Lower lobe of right lung (tissue), 2 donors: ENCODE measurements around the gene AP5B1. TPM values are rescaled to one million over a fixed set of nuclear protein-coding genes. Genes with fewer than 3 reads are reported as not detected.

Experiments
- ATAC-seq, 2 donors: fragments of 200-7000 bp; cut with Tn5 transposase; one replicate each; pipeline ENCODE4 v1.9.1; 2020 to 2022; ENCODE audit warnings: mild to moderate bottlenecking in 2 of 2, moderate library complexity in 2 of 2
- DNase-seq: peaks from one replicate; pipeline ENCODE4 v3.0.0-alpha.2; 2020
- H3K27ac ChIP-seq: fragments of 200-600 bp; one replicate; pipeline ENCODE4 v1.8.0; 2022
- H3K27me3 ChIP-seq: fragments of 200-600 bp; one replicate; pipeline ENCODE4 v1.8.0; 2022; ENCODE audit warnings: low read depth
- H3K36me3 ChIP-seq: fragments of 200-600 bp; one replicate; pipeline ENCODE4 v1.8.0; 2022; ENCODE audit warnings: mild to moderate bottlenecking
- H3K4me1 ChIP-seq: fragments of 200-600 bp; one replicate; pipeline ENCODE4 v1.8.0; 2022
- H3K4me3 ChIP-seq: fragments of 200-600 bp; one replicate; pipeline ENCODE4 v1.8.0; 2022; ENCODE audit warnings: mild to moderate bottlenecking
- H3K9me3 ChIP-seq: fragments of 200-600 bp; one replicate; pipeline ENCODE4 v1.8.0; 2022
- CTCF ChIP-seq: fragments of 200-600 bp; IDR thresholded peaks from one replicate; pipeline ENCODE4 v1.8.0; 2022; ENCODE audit warnings: antibody characterized with exemption, mild to moderate bottlenecking
- intact Hi-C: fragments of 100-400 bp; cut with DNase I; formaldehyde crosslinking; loops from one replicate; pipeline ENCODE4 v1.11.0; 2022
- total RNA-seq: library from RNA; stranded (reverse); fragmentation: NEBNext Ultra II Directional; extraction: Animal tissue kit (Norgen Biotek cat#: 25700); gene quantifications from one replicate; pipeline ENCODE4 v1.2.1, GENCODE V29; 2021
- donor health status: DM: no; HTN: yes; CAD: no; lungs with severe emphysema.

The AP5B1 gene
- total RNA-seq, 1 donor from 2014 or later, result 46.3 TPM

- Histone ChIP-seq H3K4me1 (peaks cover 32% of the 10 kb centered on the region), H3K27ac (no peak overlapping the region), H3K9me3 (no peaks in the 10 kb centered on the region), H3K4me3 (no peak overlapping the region), H3K27me3 (peaks cover 39% of the 10 kb centered on the region), H3K36me3 (no peaks in the 10 kb centered on the region)
- ATAC-seq, result no peak
- intact Hi-C loops, result no loop called here
- no peak for TF ChIP-seq CTCF
- DNase-seq, result no peak
These were observed 8.7 kb upstream of the AP5B1 start for GRCh38 chr11:65789230-65790103.

- H3K9me3 ChIP-seq, result no peaks in the 10 kb centered on the region
- ATAC-seq (no peak), DNase-seq (no peak)
- no peak overlapping the region for H3K4me3 ChIP-seq
- TF ChIP-seq CTCF, result no peak
- no peaks in the 10 kb centered on the region for H3K36me3 ChIP-seq
- peaks cover 39% of the 10 kb centered on the region for H3K27me3 ChIP-seq
- intact Hi-C loops, result no loop called here
- peaks cover 32% of the 10 kb centered on the region for H3K4me1 ChIP-seq
- H3K27ac ChIP-seq, result no peak overlapping the region
These were observed 8.0 kb upstream of the AP5B1 start for GRCh38 chr11:65788821-65789220.

GRCh38 chr11:65787649-65788622 lies 7.2 kb upstream of the AP5B1 start:
- H3K9me3 ChIP-seq, result no peaks in the 10 kb centered on the region
- no peaks in the 10 kb centered on the region for H3K36me3 ChIP-seq
- no peak for DNase-seq
- intact Hi-C loops, result no loop called here
- no peak for TF ChIP-seq CTCF
- ATAC-seq, result no peak
- no peak overlapping the region for H3K27ac ChIP-seq
- peaks cover 32% of the 10 kb centered on the region for H3K4me1 ChIP-seq
- H3K27me3 ChIP-seq, result peaks cover 39% of the 10 kb centered on the region
- H3K4me3 ChIP-seq, result peak overlapping the region; percentile 48

GRCh38 chr11:65786786-65787636 lies 6.2 kb upstream of the AP5B1 start, which contains the start of gene OVOL1:
TSS of gene OVOL1 (plus strand) at chr11:65787063. CDS start at chr11:65787374, 311 bp downstream.
- peaks cover 39% of the 10 kb centered on the region for H3K27me3 ChIP-seq
- ATAC-seq (peak; percentile 81 to 86), DNase-seq (peak; percentile 81)
- H3K9me3 ChIP-seq, result no peaks in the 10 kb centered on the region
- peak within 1 kb of the TSS; percentile 64 for H3K27ac ChIP-seq
- TF ChIP-seq CTCF, result no peak
- peak within 1 kb of the TSS; percentile 48 for H3K4me3 ChIP-seq
- peaks cover 32% of the 10 kb centered on the region for H3K4me1 ChIP-seq
- H3K36me3 ChIP-seq, result no peaks in the 10 kb centered on the region
- intact Hi-C loops, result no loop called here
